KMS-11 (cell line): ENCODE data around the gene EEA1.
"Not testable (repeated sequence)": the region's sequence is repeated elsewhere in the genome, so short reads cannot be mapped to it uniquely, and the experiment has no call there.

Experiments
- H2AFZ ChIP-seq: fragments of 200-600 bp; sonication (generic); 2 replicates; pipeline ENCODE4 v1.6.1; 2016; ENCODE audit warnings: antibody characterized with exemption, mixed run types, low read depth
- H3K27ac ChIP-seq: fragments of 200-600 bp; sonication (generic); 2 replicates; pipeline ENCODE4 v1.6.1; 2016; ENCODE audit warnings: mild to moderate bottlenecking, mixed run types
- H3K27me3 ChIP-seq: fragments of 200-600 bp; sonication (generic); 2 replicates; pipeline ENCODE4 v1.6.1; 2017; ENCODE audit warnings: mild to moderate bottlenecking, low read depth, mixed run types, moderate library complexity; ENCODE audit not compliant: insufficient read depth
- H3K36me3 ChIP-seq: fragments of 200-600 bp; sonication (generic); 2 replicates; pipeline ENCODE4 v1.6.1; 2017; ENCODE audit warnings: mild to moderate bottlenecking, mixed run types; ENCODE audit not compliant: insufficient read depth
- H3K4me1 ChIP-seq: fragments of 200-600 bp; sonication (generic); 2 replicates; pipeline ENCODE4 v1.6.1; 2016; ENCODE audit warnings: mild to moderate bottlenecking, low read depth, mixed run types; ENCODE audit not compliant: poor library complexity, severe bottlenecking
- H3K4me2 ChIP-seq: fragments of 200-600 bp; sonication (generic); 2 replicates; pipeline ENCODE4 v1.7.0; 2016; ENCODE audit warnings: mild to moderate bottlenecking, mixed run types
- H3K4me3 ChIP-seq: fragments of 200-600 bp; sonication (generic); IDR thresholded peaks from 2 replicates; pipeline ENCODE4 v1.6.1; 2017; ENCODE audit warnings: low read depth, low read length, mixed read lengths; ENCODE audit not compliant: insufficient read depth
- H3K79me2 ChIP-seq: fragments of 200-600 bp; sonication (generic); 2 replicates; pipeline ENCODE4 v1.6.1; 2016; ENCODE audit warnings: low read depth, mixed run types; ENCODE audit not compliant: insufficient read depth
- H3K9ac ChIP-seq: fragments of 200-600 bp; sonication (generic); 2 replicates; pipeline ENCODE4 v1.6.1; 2016; ENCODE audit warnings: mild to moderate bottlenecking, mixed run types
- H4K20me1 ChIP-seq: fragments of 200-600 bp; sonication (generic); 2 replicates; pipeline ENCODE4 v1.6.1; 2016; ENCODE audit warnings: mild to moderate bottlenecking, mixed run types; ENCODE audit not compliant: insufficient read depth
- TF ChIP-seq, protein P1 (sequence below): fragments of 200-600 bp; sonication (generic); conservative IDR thresholded peaks from 2 replicates; pipeline ENCODE4 v1.6.1; 2017; ENCODE audit warnings: low read depth, mild to moderate bottlenecking, antibody characterized with exemption, low read length, moderate library complexity, mixed read lengths

EEA1 gene

GRCh38 chr12:92759634-92760268 lies 169.3 kb downstream of the EEA1 start:
- Histone ChIP-seq H3K4me2 (no peak overlapping the region), H2AFZ (no peak overlapping the region), H3K36me3 (no peaks in the 10 kb centered on the region), H3K79me2 (no peaks in the 10 kb centered on the region), H3K27me3 (no peaks in the 10 kb centered on the region), H3K27ac (no peak overlapping the region), H4K20me1 (no peaks in the 10 kb centered on the region), H3K4me3 (no peak overlapping the region), H3K9ac (no peak overlapping the region), H3K4me1 (no peaks in the 10 kb centered on the region)
- TF ChIP-seq, protein P1, sequence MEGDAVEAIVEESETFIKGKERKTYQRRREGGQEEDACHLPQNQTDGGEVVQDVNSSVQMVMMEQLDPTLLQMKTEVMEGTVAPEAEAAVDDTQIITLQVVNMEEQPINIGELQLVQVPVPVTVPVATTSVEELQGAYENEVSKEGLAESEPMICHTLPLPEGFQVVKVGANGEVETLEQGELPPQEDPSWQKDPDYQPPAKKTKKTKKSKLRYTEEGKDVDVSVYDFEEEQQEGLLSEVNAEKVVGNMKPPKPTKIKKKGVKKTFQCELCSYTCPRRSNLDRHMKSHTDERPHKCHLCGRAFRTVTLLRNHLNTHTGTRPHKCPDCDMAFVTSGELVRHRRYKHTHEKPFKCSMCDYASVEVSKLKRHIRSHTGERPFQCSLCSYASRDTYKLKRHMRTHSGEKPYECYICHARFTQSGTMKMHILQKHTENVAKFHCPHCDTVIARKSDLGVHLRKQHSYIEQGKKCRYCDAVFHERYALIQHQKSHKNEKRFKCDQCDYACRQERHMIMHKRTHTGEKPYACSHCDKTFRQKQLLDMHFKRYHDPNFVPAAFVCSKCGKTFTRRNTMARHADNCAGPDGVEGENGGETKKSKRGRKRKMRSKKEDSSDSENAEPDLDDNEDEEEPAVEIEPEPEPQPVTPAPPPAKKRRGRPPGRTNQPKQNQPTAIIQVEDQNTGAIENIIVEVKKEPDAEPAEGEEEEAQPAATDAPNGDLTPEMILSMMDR = no peak

DNA sequence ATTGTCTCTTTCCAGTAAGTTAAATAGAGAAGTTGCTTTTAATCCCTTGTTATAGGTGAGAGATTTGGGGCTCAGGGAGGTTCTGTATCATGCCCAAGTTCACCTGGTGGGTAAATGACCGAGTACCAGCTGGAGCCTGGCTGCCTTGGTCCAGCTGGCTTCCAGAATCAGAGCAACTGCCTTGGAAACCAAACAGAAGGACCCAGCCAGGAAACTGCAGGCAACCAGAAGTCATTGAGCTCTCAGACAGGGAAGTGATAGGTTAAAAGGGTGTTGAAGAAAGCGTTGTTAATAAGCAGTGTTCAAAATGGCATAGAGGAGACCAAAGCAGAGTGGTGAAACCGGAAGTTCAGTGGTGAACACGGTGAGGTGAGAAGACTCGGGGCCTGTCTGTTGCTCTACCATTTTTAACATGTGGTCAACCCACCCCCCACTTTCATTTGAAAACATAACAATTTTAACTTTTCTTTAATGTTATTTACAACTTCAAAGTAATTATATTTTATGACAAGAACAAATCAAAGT lies 171.4 kb downstream of the EEA1 start:
- Histone ChIP-seq H3K27ac (no peak overlapping the region), H3K79me2 (no peaks in the 10 kb centered on the region), H2AFZ (no peak overlapping the region), H3K9ac (no peak overlapping the region), H3K4me3 (no peak overlapping the region), H3K4me1 (no peaks in the 10 kb centered on the region), H3K36me3 (no peaks in the 10 kb centered on the region), H3K27me3 (no peaks in the 10 kb centered on the region), H4K20me1 (no peaks in the 10 kb centered on the region), H3K4me2 (no peak overlapping the region)
- TF ChIP-seq, protein P1 = no peak

DNA sequence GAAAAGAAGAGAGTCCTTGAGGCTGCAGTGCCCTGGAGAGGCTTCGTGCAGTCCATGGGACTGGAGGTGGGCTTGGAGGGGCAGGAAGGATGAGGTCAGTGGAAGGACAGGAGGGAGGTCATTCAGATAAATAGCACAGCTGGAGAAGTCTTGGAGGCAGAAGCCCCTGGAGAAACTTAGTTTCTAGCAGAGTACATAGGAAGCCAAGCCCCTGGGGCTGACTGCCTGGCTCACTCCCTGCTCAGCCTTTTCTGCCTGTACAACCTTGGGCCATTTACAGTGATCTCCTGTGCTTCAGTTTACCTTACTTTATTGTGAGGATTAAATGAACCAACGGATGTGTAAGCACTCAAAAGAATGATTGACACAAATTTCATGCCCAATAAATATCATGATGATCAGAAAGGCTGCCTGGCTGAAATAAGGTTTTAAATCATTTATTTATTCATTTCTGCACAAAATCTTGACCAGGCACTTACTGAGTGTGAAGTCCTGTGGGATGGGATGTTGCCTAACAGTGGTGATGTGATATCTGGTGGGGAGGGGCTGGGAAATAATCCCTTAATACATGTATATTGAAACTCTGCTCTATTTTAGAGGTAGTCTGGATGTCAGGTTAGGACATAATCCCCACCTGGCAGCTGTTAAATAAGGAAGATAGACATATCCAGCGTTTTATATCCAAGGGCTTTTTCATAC lies 172.0 kb downstream of the EEA1 start:
- H3K36me3 ChIP-seq = no peaks in the 10 kb centered on the region
- H3K4me1 ChIP-seq = no peaks in the 10 kb centered on the region
- H3K79me2 ChIP-seq = no peaks in the 10 kb centered on the region
- no peak overlapping the region for H3K27ac ChIP-seq
- H2AFZ ChIP-seq = no peak overlapping the region
- TF ChIP-seq, protein P1 = no peak
- no peaks in the 10 kb centered on the region for H4K20me1 ChIP-seq
- H3K27me3 ChIP-seq = no peaks in the 10 kb centered on the region
- H3K9ac ChIP-seq = no peak overlapping the region
- H3K4me3 ChIP-seq = no peak overlapping the region
- H3K4me2 ChIP-seq = no peak overlapping the region

DNA sequence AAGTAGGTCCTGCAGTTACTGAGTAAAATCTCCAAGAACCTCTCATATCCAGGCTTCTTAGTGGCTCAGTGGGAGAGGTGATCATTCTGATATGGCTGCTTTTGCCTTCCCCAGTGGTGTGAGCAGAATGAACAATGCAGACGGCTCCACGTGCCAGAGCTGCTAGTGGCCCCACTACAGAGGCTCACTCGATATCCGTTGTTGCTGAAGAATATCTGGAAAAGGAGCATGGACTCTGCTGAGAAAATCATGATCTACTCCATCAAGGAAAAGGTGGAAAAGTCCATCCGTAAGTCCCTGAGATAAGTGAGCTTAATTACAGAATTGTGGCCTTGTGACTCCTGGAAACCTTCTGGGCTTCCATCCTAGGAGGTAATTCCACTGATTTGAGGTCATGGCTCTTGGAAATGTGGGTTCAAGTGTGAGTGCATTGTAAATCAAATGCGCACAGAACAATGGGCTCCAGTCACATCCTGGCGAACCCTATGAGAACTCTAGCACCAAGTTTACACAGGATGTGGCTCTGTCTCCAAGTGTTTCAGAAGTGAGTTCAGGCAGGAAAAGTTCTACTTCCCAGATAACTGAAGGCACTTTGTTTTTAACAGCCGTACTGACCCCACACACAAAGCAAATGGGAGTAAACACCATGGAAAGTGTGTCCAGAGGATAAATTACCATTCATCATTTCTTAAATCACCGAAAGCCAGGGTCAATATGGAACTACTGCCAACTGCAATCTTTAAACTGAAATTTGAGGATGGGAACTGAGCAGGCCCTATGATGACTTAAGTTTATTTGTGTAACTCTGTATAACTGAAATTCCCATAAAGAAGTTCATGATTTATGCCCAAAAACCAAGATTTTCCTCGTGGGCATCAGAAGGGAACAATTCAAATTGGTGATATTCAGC lies 174.9 kb downstream of the EEA1 start:
- no peaks in the 10 kb centered on the region for H4K20me1 ChIP-seq
- no peaks in the 10 kb centered on the region for H3K27me3 ChIP-seq
- no peaks in the 10 kb centered on the region for H3K4me1 ChIP-seq
- no peak overlapping the region for H3K4me3 ChIP-seq
- no peaks in the 10 kb centered on the region for H3K79me2 ChIP-seq
- no peak overlapping the region for H3K9ac ChIP-seq
- no peak overlapping the region for H3K4me2 ChIP-seq
- TF ChIP-seq, protein P1 = no peak
- H3K27ac ChIP-seq = no peak overlapping the region
- H2AFZ ChIP-seq = no peak overlapping the region
- no peaks in the 10 kb centered on the region for H3K36me3 ChIP-seq

- H3K79me2 ChIP-seq, H3K4me1 ChIP-seq, H4K20me1 ChIP-seq, H3K27me3 ChIP-seq, H2AFZ ChIP-seq, H3K4me2 ChIP-seq, H3K4me3 ChIP-seq, H3K36me3 ChIP-seq, H3K9ac ChIP-seq, H3K27ac ChIP-seq: not testable (repeated sequence)
Observed at GRCh38 chr12:92749691-92750090, 179.4 kb downstream of the EEA1 start.
